Stimulated activated CD4-positive, alpha-beta T cell treated with anti-CD3 and anti-CD28 coated beads, Interleukin-1b, Interleukin-23, amount 100 ng/mL, for 24 hours (primary cell): ENCODE results near the gene ADCYAP1R1.

Source experiments
- DNase-seq, 4 experiments: peaks; one replicate each; pipeline ENCODE4 v3.0.0-alpha.2; 2020; ENCODE audit warnings: low read depth in 4 of 4, low spot score in 1 of 4

ADCYAP1R1 gene

GRCh38 chr7:31104361-31105255, 52.5 kb downstream of the ADCYAP1R1 start:
- DNase-seq: no peak

- no peak for DNase-seq
These were observed 53.3 kb downstream of the ADCYAP1R1 start for GRCh38 chr7:31105256-31105950.

- no peak for DNase-seq
These were observed 54.4 kb downstream of the ADCYAP1R1 start for GRCh38 chr7:31106303-31107105.

- DNase-seq: no peak
These were observed 55.3 kb downstream of the ADCYAP1R1 start for GRCh38 chr7:31107106-31108090.

- no peak for DNase-seq
These were observed 56.1 kb downstream of the ADCYAP1R1 start for GRCh38 chr7:31108097-31108657.

- DNase-seq: no peak
These were observed 57.6 kb downstream of the ADCYAP1R1 start for GRCh38 chr7:31109751-31110150.

GRCh38 chr7:31110331-31111108, 58.4 kb downstream of the ADCYAP1R1 start:
- no peak for DNase-seq

GRCh38 chr7:31111109-31111451, 59.0 kb downstream of the ADCYAP1R1 start:
- DNase-seq: no peak

GRCh38 chr7:31113660-31114059, 61.6 kb downstream of the ADCYAP1R1 start:
- no peak for DNase-seq

- no peak for DNase-seq
These were observed 62.7 kb downstream of the ADCYAP1R1 start for GRCh38 chr7:31114593-31115343.

GRCh38 chr7:31116615-31117014, 64.5 kb downstream of the ADCYAP1R1 start:
- DNase-seq: no peak

- no peak for DNase-seq
These were observed 67.1 kb downstream of the ADCYAP1R1 start for GRCh38 chr7:31119249-31119648.

- no peak for DNase-seq
These were observed 68.8 kb downstream of the ADCYAP1R1 start for GRCh38 chr7:31120800-31121513.

- no peak for DNase-seq
These were observed 69.5 kb downstream of the ADCYAP1R1 start for GRCh38 chr7:31121601-31122000.

GRCh38 chr7:31122649-31123058, 70.5 kb downstream of the ADCYAP1R1 start:
- peak in 3 of 4 experiments; percentile 3 to 20 (median 8) for DNase-seq

GRCh38 chr7:31123321-31123720, 71.2 kb downstream of the ADCYAP1R1 start:
- DNase-seq: no peak

GRCh38 chr7:31123726-31124125, 71.6 kb downstream of the ADCYAP1R1 start:
- no peak for DNase-seq

- no peak for DNase-seq
These were observed 73.1 kb downstream of the ADCYAP1R1 start for GRCh38 chr7:31125171-31125570.
